T-helper 2 cell (primary cell): ENCODE data around the gene RNF112.

ENCODE experiments used
- DNase-seq, 5 experiments: peaks; one replicate each; pipeline versions ENCODE4 v3.0.0 to v3.0.0-alpha.2; 2012 to 2022

Gene RNF112

DNA sequence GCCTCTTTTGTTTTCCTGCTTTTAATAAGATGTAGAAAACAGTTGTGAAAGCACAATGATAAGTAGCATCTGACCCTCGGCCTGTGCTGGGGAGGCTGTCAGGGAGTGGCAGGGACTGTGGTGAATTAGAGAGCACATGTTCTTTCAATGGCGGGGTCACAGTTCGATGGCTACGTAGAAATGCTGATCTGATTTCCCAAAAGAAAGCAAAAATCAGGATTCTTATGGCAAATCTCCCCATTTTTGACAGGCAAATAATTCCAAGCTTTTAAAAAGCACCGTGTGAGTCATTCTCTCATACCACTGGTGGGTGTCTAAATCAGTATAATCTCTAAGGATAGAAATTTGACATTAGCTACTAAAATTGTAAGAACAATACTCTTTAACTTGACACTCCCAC lies 36.9 kb upstream of the RNF112 start:
- DNase-seq, result no peak

DNA sequence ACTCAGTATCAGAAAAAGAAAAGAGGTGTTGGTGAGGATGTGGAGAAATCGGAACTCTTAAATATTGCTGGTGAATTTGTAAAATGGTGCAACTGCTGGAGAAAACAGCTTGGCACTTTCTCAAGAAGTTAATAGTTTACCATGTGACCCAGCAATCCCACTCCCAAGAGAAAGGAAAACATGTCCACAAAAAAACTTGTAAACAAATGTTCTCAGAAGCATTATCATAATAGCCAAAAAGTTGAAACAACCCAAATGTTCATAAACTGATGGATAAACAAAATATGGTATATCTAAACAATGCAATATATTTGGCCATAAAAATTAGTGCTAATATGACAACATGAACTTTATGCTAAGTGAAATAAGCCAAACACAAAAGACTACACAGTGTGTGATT lies 35.3 kb upstream of the RNF112 start:
- DNase-seq, result no peak

DNA sequence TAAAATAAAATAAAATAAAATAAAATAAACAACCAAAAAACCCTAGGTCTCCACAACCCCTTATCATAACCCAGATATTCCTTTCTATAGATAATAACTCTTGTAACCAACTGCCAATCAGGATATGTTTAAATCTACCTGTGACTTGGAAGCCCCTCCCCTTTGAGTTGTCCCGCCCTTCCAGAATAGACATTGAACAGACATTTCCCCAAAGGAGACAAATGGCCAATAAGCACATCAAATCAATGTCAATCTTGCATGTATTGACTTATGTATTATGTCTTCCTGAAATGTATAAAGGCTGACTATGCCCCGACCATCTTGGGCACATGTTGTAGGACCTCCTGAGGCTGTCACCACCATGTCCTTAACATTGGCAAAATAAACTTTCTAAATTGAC lies 34.2 kb upstream of the RNF112 start:
- DNase-seq, result peak in 1 of 5 experiments; percentile 53

DNA sequence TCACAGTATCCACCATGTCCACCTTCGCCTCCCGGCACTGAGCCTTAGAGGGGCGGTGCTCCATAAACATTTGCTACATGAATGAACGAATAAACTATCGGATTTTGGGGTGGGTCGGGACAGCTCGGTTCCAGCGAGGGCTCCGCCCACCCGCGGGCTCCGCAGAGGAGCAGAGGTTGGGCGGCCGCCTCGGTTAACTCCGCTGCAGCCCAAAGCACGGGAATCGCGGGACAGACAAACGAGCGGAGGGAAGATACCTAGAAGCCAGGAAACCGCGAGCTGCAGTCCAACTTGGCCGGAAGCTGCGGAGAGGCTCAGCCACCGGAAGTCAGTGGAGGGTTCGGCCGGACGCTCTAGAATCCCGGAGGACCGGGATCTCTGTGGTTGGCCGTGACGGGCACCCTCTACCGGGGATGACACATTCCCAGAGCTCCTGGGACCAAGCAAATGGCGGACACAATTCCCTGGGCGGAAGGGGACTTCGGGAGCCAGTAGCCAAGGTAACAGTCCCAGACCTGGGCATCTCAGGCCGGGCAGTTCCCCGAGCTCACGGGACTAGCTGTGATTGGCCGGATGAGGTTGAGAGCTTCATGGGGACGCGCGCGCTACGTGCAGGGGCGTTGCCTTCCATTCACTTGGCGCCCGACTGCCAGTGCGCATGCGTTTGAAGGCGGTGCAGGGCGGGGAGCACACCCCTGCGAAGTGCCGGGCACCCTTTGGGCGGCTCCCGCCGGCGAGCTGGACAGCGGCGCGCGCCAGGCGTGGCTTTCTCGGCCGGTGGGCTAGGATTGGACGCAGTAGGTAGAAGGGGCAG lies 33.2 kb upstream of the RNF112 start:
- DNase-seq, result peak; percentile 82 to 99 (median 93)

DNA sequence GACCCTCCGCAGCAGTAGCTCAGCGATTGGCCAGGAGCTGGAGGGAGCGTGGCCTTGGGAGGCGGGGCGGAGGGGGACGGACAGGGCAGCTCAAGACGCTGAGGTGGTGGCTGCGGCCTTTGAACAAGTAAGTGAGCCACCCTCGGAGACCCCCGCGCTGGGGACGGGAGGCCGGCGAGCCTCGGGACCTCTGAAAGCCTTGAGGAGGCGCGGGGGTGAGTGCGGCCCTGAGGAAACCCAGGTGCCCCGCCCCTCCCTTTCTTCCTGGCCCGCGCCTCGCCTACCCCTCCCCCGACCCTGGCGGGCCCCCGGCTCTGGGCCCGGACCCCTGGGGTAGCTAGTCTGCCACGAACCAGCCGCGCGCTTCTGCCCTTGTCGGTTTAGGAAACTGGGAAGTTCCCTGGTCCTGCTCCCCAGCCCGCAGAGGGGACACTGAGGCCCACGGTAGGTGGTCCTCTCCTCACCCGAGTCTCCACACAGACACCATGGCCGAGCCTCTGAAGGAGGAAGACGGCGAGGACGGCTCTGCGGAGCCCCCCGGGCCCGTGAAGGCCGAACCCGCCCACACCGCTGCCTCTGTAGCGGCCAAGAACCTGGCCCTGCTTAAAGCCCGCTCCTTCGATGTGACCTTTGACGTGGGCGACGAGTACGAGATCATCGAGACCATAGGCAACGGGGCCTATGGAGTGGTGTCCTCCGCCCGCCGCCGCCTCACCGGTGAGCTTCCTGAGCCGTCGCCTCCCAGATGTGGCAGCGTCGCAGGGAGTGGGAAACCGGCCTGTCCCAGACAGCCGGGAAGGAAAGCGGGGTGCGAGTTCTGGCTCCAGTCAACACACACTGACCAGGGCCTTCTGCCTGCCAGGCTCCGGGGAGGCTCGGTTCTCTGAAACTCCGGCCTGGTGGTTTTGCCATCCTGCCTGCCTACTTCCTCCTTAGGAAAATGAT lies 32.3 kb upstream of the RNF112 start, which contains the start of gene MAPK7:
MAPK7 (plus strand) TSS at position 83 of the 945 bp plus-strand sequence; CDS start at position 486, 403 bp downstream.
- DNase-seq, result no peak

DNA sequence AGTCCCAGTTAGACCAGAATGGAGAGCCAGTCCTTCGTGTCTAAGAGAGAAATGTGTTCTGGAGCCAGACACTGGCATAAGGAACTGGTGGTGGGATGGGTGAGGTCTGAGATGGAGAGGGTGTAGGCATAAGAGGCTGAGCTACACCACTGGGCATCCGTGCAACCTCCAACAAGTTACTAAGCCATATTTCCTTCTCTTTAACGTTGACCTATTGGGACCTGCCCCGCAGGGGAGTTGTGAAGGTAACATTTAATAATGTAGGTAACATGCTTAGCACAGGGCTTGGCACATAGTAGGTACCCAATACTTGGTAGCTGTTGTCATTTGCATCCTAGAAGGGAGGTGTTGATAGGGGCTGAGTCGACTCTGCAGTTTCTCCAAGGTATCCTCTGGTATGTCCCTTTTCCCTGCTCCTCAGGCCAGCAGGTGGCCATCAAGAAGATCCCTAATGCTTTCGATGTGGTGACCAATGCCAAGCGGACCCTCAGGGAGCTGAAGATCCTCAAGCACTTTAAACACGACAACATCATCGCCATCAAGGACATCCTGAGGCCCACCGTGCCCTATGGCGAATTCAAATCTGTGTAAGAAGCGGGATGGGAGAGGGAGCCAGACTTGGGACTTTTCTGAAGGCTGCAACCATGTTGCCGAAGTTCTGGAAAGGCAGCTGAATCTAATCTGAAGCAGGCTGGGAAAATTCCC lies 31.5 kb upstream of the RNF112 start:
- no peak for DNase-seq

DNA sequence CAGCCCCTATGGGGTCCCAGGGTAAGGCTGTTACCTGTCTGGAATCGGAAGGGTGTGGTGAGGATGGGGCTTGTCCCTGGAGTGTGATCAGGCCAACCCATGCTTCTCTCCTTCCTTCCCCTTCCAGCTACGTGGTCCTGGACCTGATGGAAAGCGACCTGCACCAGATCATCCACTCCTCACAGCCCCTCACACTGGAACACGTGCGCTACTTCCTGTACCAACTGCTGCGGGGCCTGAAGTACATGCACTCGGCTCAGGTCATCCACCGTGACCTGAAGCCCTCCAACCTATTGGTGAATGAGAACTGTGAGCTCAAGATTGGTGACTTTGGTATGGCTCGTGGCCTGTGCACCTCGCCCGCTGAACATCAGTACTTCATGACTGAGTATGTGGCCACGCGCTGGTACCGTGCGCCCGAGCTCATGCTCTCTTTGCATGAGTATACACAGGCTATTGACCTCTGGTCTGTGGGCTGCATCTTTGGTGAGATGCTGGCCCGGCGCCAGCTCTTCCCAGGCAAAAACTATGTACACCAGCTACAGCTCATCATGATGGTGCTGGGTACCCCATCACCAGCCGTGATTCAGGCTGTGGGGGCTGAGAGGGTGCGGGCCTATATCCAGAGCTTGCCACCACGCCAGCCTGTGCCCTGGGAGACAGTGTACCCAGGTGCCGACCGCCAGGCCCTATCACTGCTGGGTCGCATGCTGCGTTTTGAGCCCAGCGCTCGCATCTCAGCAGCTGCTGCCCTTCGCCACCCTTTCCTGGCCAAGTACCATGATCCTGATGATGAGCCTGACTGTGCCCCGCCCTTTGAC lies 30.3 kb upstream of the RNF112 start:
- DNase-seq, result no peak

DNA sequence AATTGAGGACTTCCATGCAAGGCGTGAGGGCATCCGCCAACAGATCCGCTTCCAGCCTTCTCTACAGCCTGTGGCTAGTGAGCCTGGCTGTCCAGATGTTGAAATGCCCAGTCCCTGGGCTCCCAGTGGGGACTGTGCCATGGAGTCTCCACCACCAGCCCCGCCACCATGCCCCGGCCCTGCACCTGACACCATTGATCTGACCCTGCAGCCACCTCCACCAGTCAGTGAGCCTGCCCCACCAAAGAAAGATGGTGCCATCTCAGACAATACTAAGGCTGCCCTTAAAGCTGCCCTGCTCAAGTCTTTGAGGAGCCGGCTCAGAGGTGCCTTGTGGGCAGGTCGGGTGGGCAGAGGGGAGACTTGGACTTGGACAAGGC lies 29.7 kb upstream of the RNF112 start:
- no peak for DNase-seq

DNA sequence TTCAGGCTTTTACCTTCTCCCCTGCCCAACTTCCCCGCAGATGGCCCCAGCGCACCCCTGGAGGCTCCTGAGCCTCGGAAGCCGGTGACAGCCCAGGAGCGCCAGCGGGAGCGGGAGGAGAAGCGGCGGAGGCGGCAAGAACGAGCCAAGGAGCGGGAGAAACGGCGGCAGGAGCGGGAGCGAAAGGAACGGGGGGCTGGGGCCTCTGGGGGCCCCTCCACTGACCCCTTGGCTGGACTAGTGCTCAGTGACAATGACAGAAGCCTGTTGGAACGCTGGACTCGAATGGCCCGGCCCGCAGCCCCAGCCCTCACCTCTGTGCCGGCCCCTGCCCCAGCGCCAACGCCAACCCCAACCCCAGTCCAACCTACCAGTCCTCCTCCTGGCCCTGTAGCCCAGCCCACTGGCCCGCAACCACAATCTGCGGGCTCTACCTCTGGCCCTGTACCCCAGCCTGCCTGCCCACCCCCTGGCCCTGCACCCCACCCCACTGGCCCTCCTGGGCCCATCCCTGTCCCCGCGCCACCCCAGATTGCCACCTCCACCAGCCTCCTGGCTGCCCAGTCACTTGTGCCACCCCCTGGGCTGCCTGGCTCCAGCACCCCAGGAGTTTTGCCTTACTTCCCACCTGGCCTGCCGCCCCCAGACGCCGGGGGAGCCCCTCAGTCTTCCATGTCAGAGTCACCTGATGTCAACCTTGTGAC lies 29.1 kb upstream of the RNF112 start:
- no peak for DNase-seq

DNA sequence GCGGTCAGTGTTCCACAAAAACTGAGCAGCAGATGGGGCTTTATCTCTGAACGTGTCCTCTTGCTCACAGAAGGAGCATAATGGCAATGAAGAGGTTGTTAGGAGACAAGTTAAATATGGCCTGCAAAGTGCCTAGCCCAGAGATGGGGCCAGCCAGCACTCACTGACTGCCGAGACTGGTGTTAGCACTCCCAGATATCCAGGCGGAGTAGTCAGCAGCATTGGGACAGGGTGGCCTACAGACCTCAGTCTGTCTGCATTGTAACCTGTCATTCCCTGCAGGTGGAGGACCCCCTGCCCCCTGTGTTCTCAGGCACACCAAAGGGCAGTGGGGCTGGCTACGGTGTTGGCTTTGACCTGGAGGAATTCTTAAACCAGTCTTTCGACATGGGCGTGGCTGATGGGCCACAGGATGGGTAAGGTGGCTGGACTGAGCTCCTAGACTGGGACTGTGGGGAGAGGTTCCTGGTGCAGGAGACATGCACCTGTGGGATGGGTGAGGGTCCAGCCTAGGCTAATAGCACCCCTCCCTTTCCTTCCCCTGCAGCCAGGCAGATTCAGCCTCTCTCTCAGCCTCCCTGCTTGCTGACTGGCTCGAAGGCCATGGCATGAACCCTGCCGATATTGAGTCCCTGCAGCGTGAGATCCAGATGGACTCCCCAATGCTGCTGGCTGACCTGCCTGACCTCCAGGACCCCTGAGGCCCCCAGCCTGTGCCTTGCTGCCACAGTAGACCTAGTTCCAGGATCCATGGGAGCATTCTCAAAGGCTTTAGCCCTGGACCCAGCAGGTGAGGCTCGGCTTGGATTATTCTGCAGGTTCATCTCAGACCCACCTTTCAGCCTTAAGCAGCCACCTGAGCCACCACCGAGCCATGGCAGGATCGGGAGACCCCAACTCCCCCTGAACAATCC lies 28.2 kb upstream of the RNF112 start:
- no peak for DNase-seq

DNA sequence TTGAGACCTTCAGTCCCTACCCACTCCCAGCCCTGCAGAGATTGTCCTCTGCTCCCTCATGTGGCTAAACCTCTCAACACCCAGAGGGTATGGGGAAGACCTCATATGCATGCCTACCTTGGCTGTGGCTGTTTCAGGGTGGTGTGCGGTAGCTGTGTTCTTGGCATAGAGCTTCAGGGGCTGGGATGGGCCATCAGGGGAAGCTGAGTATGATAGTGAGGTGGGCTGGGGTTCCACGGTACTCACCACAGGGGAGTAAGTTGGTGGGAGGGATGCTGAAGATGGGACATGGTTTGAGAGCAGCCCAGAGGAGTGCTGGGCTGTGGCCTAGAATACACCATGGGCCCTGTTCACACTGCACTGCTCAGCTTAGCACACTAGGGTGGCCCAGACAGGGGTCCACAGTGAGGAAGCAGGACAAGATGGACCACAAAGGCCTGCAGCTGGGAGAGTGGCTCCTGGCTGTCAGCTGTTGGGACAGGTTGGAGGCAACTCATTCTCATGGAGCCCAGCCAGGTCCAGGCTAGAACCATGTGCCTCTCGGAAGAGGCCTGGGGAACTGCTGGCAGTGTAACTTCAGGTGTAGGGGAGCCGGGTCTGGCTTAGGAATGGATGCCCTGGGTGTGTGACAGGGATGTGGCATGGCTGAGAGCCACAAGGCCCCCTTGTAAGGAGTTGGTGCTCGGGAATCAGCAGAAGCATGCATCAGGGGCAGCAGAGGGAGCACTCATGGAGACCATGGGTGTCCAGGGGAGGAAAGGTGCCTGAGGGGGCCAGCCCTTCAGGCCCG lies 27.2 kb upstream of the RNF112 start:
- DNase-seq, result no peak

DNA sequence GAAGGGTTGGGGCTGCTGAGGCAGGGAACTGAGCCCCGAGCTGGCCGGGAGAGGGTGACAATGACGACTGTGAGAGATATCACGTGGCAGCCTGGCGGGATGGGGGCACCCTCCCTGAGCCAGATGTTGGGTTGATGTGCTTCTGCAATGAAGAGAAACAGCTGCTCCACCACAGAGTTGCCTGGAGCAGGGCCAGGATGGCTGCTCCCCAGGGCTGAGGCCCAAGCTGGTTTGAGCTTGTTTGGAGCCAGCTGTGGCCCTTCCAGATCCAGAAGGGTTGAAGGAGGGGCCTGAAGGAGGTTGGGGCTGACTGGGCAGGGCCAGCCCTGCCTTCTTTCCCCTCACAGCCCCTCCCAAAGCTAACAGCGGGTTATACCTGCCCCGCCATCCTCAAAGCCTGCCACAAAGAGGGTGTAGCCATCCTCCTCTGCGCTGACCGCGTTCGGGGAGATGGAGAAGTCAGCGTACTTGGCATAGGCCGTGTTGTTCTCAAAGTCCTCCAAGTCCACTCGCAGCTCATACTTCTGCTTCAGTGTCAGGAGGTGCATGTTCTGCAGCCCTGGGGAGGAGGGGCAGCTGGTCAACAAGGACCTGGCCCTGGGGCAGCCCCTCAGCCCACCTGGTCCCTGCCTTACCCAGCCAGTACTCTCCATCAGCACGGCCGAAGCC lies 26.2 kb upstream of the RNF112 start:
- DNase-seq, result no peak

DNA sequence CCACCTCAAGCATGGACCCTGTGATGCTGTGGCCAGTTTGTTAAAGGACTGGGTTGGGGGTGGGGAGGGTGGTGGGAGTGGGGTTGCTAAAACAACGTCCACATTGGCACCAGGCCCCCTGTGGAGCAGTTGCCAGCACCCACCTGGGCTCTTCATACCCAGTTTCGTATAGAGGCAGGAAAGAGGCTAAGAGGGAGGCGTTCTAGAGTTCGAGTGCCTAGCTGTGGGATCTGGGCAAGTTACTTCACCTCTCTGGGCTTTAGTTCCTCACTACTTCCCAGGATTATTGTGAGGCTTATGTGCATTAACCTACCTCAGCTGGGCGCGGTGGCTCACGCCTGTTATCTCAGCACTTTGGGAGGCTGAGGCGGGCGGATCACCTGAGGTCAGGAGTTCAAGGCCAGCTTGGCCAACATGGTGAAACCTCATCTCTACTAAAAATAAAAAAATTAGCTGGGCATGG lies 25.5 kb upstream of the RNF112 start:
- DNase-seq, result no peak

DNA sequence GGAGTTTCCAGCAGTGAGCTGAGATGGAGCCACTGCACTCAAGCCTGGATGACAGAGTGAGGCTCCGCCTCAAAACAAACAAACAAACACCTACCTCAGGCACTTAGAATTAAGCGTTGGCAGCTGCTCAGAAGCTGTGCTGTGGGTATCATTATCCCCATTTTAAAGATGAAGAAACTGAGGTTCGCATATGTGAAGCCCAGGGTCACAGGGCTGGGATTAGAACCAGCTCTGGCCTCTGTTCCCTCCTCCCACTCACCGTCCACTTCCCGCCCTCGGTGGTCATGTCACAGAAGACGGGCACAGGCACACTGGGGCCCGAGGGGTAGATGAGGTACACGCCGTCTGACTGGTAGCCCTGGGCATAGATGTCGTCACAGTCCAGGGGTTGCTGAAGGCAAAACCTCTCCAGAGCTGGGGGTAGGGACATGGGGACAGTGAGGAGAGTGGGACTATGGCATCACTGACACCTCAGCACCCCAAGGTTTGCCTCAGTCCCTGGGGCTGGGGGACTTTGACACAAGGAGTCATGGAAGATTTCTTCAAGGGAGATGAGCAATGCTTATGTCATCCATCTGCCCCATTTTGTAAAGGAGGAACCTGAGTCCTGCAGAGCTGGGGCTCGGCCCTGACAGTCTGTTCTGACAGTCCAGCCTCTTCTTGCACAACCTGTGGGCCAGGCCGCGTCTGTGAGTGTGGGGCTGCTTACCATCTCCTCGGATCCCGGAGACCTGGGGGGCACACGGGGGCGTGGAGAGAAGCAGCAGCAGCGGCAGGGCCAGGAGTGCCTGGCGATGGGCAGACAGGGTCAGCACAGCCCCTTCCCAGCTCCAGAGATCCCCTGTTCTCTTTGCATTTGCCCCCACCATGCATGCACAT lies 24.7 kb upstream of the RNF112 start:
- no peak for DNase-seq

DNA sequence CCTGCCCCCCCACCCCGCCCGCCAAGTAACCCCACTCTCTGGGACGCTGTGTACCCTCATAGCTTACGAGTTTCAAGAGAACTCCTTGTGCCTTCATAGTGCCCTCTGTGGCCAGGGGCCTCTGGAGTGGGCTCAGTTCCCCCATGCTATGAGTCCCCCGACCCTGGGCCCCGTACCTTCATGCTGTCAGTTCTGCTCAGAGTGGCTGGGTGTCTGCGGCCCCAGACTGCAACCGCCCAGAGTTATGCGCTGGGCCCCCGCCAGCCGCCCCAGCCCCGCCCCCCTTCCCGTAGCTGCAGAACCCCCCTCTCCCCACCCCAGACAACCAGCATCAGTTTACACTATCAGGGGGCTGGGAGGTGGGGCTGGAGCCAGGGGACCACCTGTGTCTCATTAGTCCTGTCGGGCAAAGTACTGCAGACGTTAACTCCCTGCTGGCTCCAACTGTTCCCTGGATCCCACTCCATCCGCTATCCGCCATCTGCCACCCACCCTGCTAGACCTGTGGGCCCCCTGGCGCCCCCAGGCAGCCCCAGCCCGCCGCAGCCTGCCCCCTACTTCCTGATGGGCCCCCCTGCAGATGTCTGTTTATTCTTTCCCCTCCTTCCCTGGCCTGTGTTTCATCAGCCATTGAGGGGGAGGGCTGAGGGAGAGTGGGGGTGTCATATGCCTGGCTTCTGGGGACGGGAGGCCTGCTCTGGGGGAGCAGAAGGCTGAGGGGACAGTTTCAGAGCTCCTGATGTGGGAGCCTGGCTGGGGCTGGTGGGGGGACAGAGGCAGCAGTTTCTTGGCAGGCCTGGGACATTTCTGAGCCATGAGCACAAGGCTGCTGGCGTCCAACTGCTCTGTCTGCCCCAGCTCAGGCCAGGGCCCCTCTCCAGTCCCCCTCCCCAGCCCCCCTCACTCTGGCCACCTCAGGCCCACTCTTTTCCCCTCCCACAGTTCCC lies 23.8 kb upstream of the RNF112 start, which contains the start of gene MFAP4:
MFAP4 (minus strand) TSS at position 217 of the 947 bp plus-strand sequence; CDS start at position 182, 35 bp downstream.
- no peak for DNase-seq

DNA sequence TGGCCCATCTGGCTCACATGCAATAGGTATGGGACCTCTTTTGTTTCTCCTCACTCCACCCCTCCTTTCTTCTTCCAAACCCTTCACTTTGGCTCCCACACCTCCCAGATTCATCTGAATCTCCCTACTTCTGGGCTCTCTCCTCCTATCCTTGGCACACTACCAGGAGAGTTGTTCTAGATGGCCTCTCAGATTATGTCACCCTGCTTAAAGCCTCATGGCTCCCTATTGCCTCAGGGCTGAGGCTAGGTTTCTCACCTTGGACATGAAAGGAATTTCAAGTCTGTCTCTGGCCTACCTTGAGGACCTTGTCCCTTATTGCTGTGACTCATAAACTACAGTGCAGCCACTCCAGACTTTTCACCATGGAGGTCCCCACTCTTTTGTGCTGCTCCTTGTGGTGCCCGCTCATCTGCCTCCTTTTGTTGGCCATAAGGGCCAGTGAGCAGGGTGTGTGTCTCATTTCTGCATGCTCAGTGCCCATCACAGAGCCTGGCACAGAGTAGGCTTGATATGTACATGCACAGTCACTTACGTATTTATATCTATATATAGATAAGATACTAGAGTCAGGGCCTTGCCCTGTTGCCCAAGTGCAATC lies 23.0 kb upstream of the RNF112 start:
- no peak for DNase-seq
